ENCODE data around the gene HS3ST5. TPM values are rescaled to one million over a fixed set of nuclear protein-coding genes. Genes with fewer than 3 reads are reported as not detected.
"Not testable (repeated sequence)": the region's sequence is repeated elsewhere in the genome, so short reads cannot be mapped to it uniquely, and the experiment has no call there.

Gene HS3ST5
- total RNA-seq, 4 donors from 2014 or later, result 0.42 to 2.8 TPM; not detected in 2

- DNase-seq (ENCODE audit: low spot score in 2 of 2), result no peak
- WGBS, 2 donors, result 49 to 52% methylated on average over 2 of the region's 2 CpGs
These were observed 257.6 kb downstream of the HS3ST5 start for GRCh38 chr6:114085211-114085610.

GRCh38 chr6:114084327-114084890, 258.4 kb downstream of the HS3ST5 start:
- Histone ChIP-seq H3K4me3 (peak overlapping the region in 1 of 4 donors; percentile 7), H3K27me3 (no peaks in the 10 kb centered on the region), H3K9me3 (no peaks in the 10 kb centered on the region), H3K27ac (no peak overlapping the region), H3K36me3 (no peaks in the 10 kb centered on the region), H3K4me1 (no peaks in the 10 kb centered on the region)
- no peak for TF ChIP-seq EP300 (IDR thresholded peaks at IDR 0.05)
- TF ChIP-seq CTCF (IDR thresholded peaks at IDR 0.05), result no peak
- no peak for TF ChIP-seq POLR2A (IDR thresholded peaks at IDR 0.05)
- DNase-seq (ENCODE audit: low spot score in 2 of 2), result no peak
- WGBS, 2 donors, result 80 to 81% methylated on average over 16 of the region's 16 CpGs

More at GRCh38 chr6:114085211-114085610, 257.6 kb downstream of the HS3ST5 start:
- H3K9me3 ChIP-seq, result no peaks in the 10 kb centered on the region
- no peak for TF ChIP-seq POLR2A (IDR thresholded peaks at IDR 0.05)
- TF ChIP-seq EP300 (IDR thresholded peaks at IDR 0.05), result no peak
- TF ChIP-seq CTCF (IDR thresholded peaks at IDR 0.05), result no peak
- no peaks in the 10 kb centered on the region for H3K27me3 ChIP-seq
- no peaks in the 10 kb centered on the region for H3K36me3 ChIP-seq
- no peak overlapping the region for H3K4me3 ChIP-seq
- no peaks in the 10 kb centered on the region for H3K4me1 ChIP-seq
- no peak overlapping the region for H3K27ac ChIP-seq

- Histone ChIP-seq H3K27ac (no peak overlapping the region), H3K27me3 (no peaks in the 10 kb centered on the region), H3K4me1 (no peaks in the 10 kb centered on the region), H3K36me3 (no peaks in the 10 kb centered on the region), H3K4me3 (no peak overlapping the region), H3K9me3 (no peaks in the 10 kb centered on the region)
- no peak for DNase-seq (ENCODE audit: low spot score in 2 of 2)
- no peak for TF ChIP-seq EP300 (IDR thresholded peaks at IDR 0.05)
- no peak for TF ChIP-seq CTCF (IDR thresholded peaks at IDR 0.05)
- TF ChIP-seq POLR2A (IDR thresholded peaks at IDR 0.05), result no peak
- WGBS, 2 donors, result 56 to 68% methylated on average over 3 of the region's 3 CpGs
These were observed 259.6 kb downstream of the HS3ST5 start for GRCh38 chr6:114083251-114083650.

- H3K4me1 ChIP-seq, result no peaks in the 10 kb centered on the region
- no peak overlapping the region for H3K4me3 ChIP-seq
- WGBS, 2 donors, result 86 to 90% methylated on average over 3 of the region's 3 CpGs
- no peak overlapping the region for H3K27ac ChIP-seq
- no peak for TF ChIP-seq CTCF (IDR thresholded peaks at IDR 0.05)
- TF ChIP-seq EP300 (IDR thresholded peaks at IDR 0.05), result no peak
- no peak for TF ChIP-seq POLR2A (IDR thresholded peaks at IDR 0.05)
- no peaks in the 10 kb centered on the region for H3K9me3 ChIP-seq
- no peaks in the 10 kb centered on the region for H3K36me3 ChIP-seq
- DNase-seq (ENCODE audit: low spot score in 2 of 2), result no peak
- H3K27me3 ChIP-seq, result no peaks in the 10 kb centered on the region
These were observed 261.1 kb downstream of the HS3ST5 start for GRCh38 chr6:114081730-114082129.

- no peaks in the 10 kb centered on the region for H3K27me3 ChIP-seq
- DNase-seq (ENCODE audit: low spot score in 2 of 2), result no peak
- no peaks in the 10 kb centered on the region for H3K36me3 ChIP-seq
- TF ChIP-seq POLR2A (IDR thresholded peaks at IDR 0.05) (no peak), EP300 (IDR thresholded peaks at IDR 0.05) (no peak), CTCF (IDR thresholded peaks at IDR 0.05) (no peak)
- no peak overlapping the region for H3K27ac ChIP-seq
- no peak overlapping the region for H3K4me3 ChIP-seq
- no peaks in the 10 kb centered on the region for H3K9me3 ChIP-seq
- WGBS, 2 donors, result 85 to 87% methylated on average over 3 of the region's 3 CpGs
- H3K4me1 ChIP-seq, result no peaks in the 10 kb centered on the region
These were observed 261.8 kb downstream of the HS3ST5 start for GRCh38 chr6:114080891-114081510.

GRCh38 chr6:114080410-114080809, 262.4 kb downstream of the HS3ST5 start:
- not testable (repeated sequence) for H3K27me3 ChIP-seq; DNase-seq (ENCODE audit: low spot score in 2 of 2); H3K27ac ChIP-seq; H3K9me3 ChIP-seq; H3K4me3 ChIP-seq; H3K4me1 ChIP-seq; H3K36me3 ChIP-seq
- 96 to 97% methylated on average over 1 of the region's 1 CpG for WGBS, 2 donors
